Left ventricle myocardium inferior (tissue), 1 donor: ENCODE data around the gene FAIM2. TPM values are rescaled to one million over a fixed set of nuclear protein-coding genes. Genes with fewer than 3 reads are reported as not detected.

Experiments used
- DNase-seq: peaks from one replicate; pipeline ENCODE4 v3.0.0-alpha.2; 2020
- H3K27ac ChIP-seq: fragments of 200-600 bp; replicated peaks from 2 replicates; pipeline ENCODE4 v1.8.0; 2021
- H3K27me3 ChIP-seq: fragments of 200-600 bp; 2 replicates; pipeline ENCODE4 v1.8.0; 2021; ENCODE audit warnings: low read depth
- H3K36me3 ChIP-seq: fragments of 200-600 bp; 2 replicates; pipeline ENCODE4 v1.8.0; 2021
- H3K4me1 ChIP-seq: fragments of 200-600 bp; 2 replicates; pipeline ENCODE4 v1.8.0; 2021
- H3K4me3 ChIP-seq: fragments of 200-600 bp; 2 replicates; pipeline ENCODE4 v1.8.0; 2021; ENCODE audit warnings: mild to moderate bottlenecking, moderate library complexity
- H3K9me3 ChIP-seq: fragments of 200-600 bp; replicated peaks from 2 replicates; pipeline ENCODE4 v1.8.0; 2021
- CTCF ChIP-seq: fragments of 200-600 bp; IDR thresholded peaks from 2 replicates; pipeline ENCODE4 v1.8.0; 2021; ENCODE audit warnings: antibody characterized with exemption, mild to moderate bottlenecking, borderline replicate concordance
- intact Hi-C: fragments of 100-400 bp; cut with micrococcal nuclease; formaldehyde crosslinking; loops from one replicate; pipeline ENCODE4 v1.11.0; 2022
- total RNA-seq: library from RNA; stranded (reverse); fragmentation: NEBNext Ultra II Directional; extraction: Animal tissue kit (Norgen Biotek cat#: 25700); gene quantifications from one replicate; pipeline ENCODE4 v1.2.1, GENCODE V29; 2021
- donor health status: DM: no; HTN: yes; CAD: no; lungs with severe emphysema.

The FAIM2 gene
- total RNA-seq, 1 donor from 2014 or later = 7.4 TPM

GRCh38 chr12:49892732-49893317 is 10.9 kb downstream of the FAIM2 start:
- Histone ChIP-seq H3K4me1 (no peaks in the 10 kb centered on the region), H3K4me3 (no peak overlapping the region), H3K27ac (no peak overlapping the region), H3K36me3 (no peaks in the 10 kb centered on the region), H3K27me3 (peaks cover 33% of the 10 kb centered on the region), H3K9me3 (no peaks in the 10 kb centered on the region)
- intact Hi-C loops = no loop called here
- TF ChIP-seq CTCF = no peak
- DNase-seq = no peak

- Histone ChIP-seq H3K9me3 (no peaks in the 10 kb centered on the region), H3K4me1 (no peaks in the 10 kb centered on the region), H3K4me3 (no peak overlapping the region), H3K36me3 (no peaks in the 10 kb centered on the region), H3K27ac (no peak overlapping the region), H3K27me3 (peaks cover 33% of the 10 kb centered on the region)
- TF ChIP-seq CTCF = no peak
- DNase-seq = no peak
- intact Hi-C loops = no loop called here
Observed at GRCh38 chr12:49892084-49892731, 11.5 kb downstream of the FAIM2 start.

GRCh38 chr12:49891476-49891875 is 12.2 kb downstream of the FAIM2 start:
- intact Hi-C loops = no loop called here
- no peak for TF ChIP-seq CTCF
- Histone ChIP-seq H3K4me1 (no peaks in the 10 kb centered on the region), H3K9me3 (no peaks in the 10 kb centered on the region), H3K36me3 (no peaks in the 10 kb centered on the region), H3K27me3 (peaks cover 33% of the 10 kb centered on the region), H3K27ac (no peak overlapping the region), H3K4me3 (no peak overlapping the region)
- DNase-seq = no peak

- DNase-seq = no peak
- H3K4me3 ChIP-seq = no peak overlapping the region
Observed at GRCh38 chr12:49891012-49891411, 12.7 kb downstream of the FAIM2 start.

GRCh38 chr12:49890096-49890461 is 13.6 kb downstream of the FAIM2 start:
- intact Hi-C loops = no loop called here

More at GRCh38 chr12:49891012-49891411, 12.7 kb downstream of the FAIM2 start:
- no peaks in the 10 kb centered on the region for H3K36me3 ChIP-seq
- no peaks in the 10 kb centered on the region for H3K9me3 ChIP-seq
- H3K27ac ChIP-seq = no peak overlapping the region
- intact Hi-C loops = no loop called here
- no peaks in the 10 kb centered on the region for H3K4me1 ChIP-seq
- TF ChIP-seq CTCF = no peak
- H3K27me3 ChIP-seq = peaks cover 38% of the 10 kb centered on the region

More at GRCh38 chr12:49890096-49890461, 13.6 kb downstream of the FAIM2 start:
- Histone ChIP-seq H3K9me3 (no peaks in the 10 kb centered on the region), H3K27ac (no peak overlapping the region), H3K27me3 (peaks cover 47% of the 10 kb centered on the region), H3K4me1 (no peaks in the 10 kb centered on the region), H3K36me3 (no peaks in the 10 kb centered on the region), H3K4me3 (no peak overlapping the region)
- DNase-seq = no peak
- TF ChIP-seq CTCF = no peak
